A673 (cell line): Measurements from ENCODE around the gene PRR35. TPM values are rescaled to one million over a fixed set of nuclear protein-coding genes. Genes with fewer than 3 reads are reported as not detected.

ENCODE experiments used
- BruUV-seq: library from RNA; stranded (reverse); fragments of 400-500 nt; replicated peaks from 2 replicates; lab custom pipeline; 2021; lab: Mats Ljungman, UMichigan
- CTCF ChIA-PET: fragments of 300-600 bp; sonication (Branson Sonifier 250); formaldehyde crosslinking; loops from one replicate; lab custom pipeline; 2022; ENCODE audit warnings: antibody characterized with exemption; lab: Charles Lee
- POLR2A ChIA-PET: fragments of 300-600 bp; sonication (Branson Sonifier 250); formaldehyde crosslinking; loops from one replicate; lab custom pipeline; 2022; ENCODE audit warnings: antibody characterized with exemption; ENCODE audit not compliant: low non-redundant PET; lab: Charles Lee
- DNase-seq: peaks from one replicate; pipeline ENCODE4 v3.0.0-alpha.2; 2015; ENCODE audit warnings: low spot score
- H3K27ac ChIP-seq: fragments of 200-600 bp; sonication (generic); 2 replicates; pipeline ENCODE4 v1.5.1; 2016; ENCODE audit warnings: mixed run types, low read depth, mild to moderate bottlenecking, mixed read lengths, antibody characterized with exemption, low read length; ENCODE audit not compliant: poor library complexity, severe bottlenecking
- H3K27me3 ChIP-seq: fragments of 200-600 bp; sonication (generic); replicated peaks from 2 replicates; pipeline ENCODE4 v1.6.1; 2017; ENCODE audit warnings: mixed run types, low read depth, mild to moderate bottlenecking, mixed read lengths, antibody characterized with exemption, low read length; ENCODE audit not compliant: insufficient read depth, poor library complexity
- H3K36me3 ChIP-seq: fragments of 200-600 bp; sonication (generic); 2 replicates; pipeline ENCODE4 v1.6.1; 2016; ENCODE audit warnings: mixed run types, mild to moderate bottlenecking, mixed read lengths, antibody characterized with exemption, low read length; ENCODE audit not compliant: insufficient read depth, poor library complexity, severe bottlenecking
- H3K4me1 ChIP-seq: fragments of 200-600 bp; sonication (generic); 2 replicates; pipeline ENCODE4 v1.6.1; 2017; ENCODE audit warnings: mixed run types, mild to moderate bottlenecking, mixed read lengths, antibody characterized with exemption, low read length; ENCODE audit not compliant: insufficient read depth, poor library complexity, severe bottlenecking
- H3K4me3 ChIP-seq: fragments of 200-600 bp; sonication (generic); 2 replicates; pipeline ENCODE4 v1.5.1; 2016; ENCODE audit warnings: low read depth, mixed run types, mild to moderate bottlenecking, mixed read lengths, low read length; ENCODE audit not compliant: poor library complexity, severe bottlenecking
- H3K9me3 ChIP-seq: fragments of 200-600 bp; sonication (generic); 2 replicates; pipeline ENCODE4 v1.6.1; 2016; ENCODE audit warnings: mixed run types, low read depth, mild to moderate bottlenecking, mixed read lengths, antibody characterized with exemption, low read length; ENCODE audit not compliant: poor library complexity, severe bottlenecking
- CTCF ChIP-seq: fragments of 300-800, 200-600 bp; sonication (generic); conservative IDR thresholded peaks from 2 replicates; pipeline ENCODE4 v1.5.1; 2017; ENCODE audit warnings: low read depth, mild to moderate bottlenecking, antibody characterized with exemption, low read length, moderate library complexity, mixed read lengths
- EZH2 ChIP-seq: fragments of 200-600 bp; sonication (generic); IDR thresholded peaks from 2 replicates; pipeline ENCODE4 v1.6.1; 2017; ENCODE audit warnings: borderline replicate concordance, low read depth, mild to moderate bottlenecking, mixed read lengths, antibody characterized with exemption, low read length; ENCODE audit not compliant: poor library complexity, severe bottlenecking
- intact Hi-C: fragments of 100-400 bp; cut with micrococcal nuclease; formaldehyde crosslinking; loops from one replicate; pipeline ENCODE4 v1.10.0; 2022; ENCODE audit not compliant: unreplicated experiment
- total RNA-seq: library from RNA; stranded (reverse); gene quantifications from 2 replicates; pipeline ENCODE4 v1.2.3, GENCODE V29; 2021

The PRR35 gene
- total RNA-seq, 1 experiment from 2014 or later = not detected

GRCh38 chr16:561957-562938 is 2.1 kb downstream of the PRR35 start:
- BruUV-seq = no TSS peak

GRCh38 chr16:563072-563644 is 3.0 kb downstream of the PRR35 start:
- ChIA-PET POLR2A (no interaction called here), CTCF (no interaction called here)
- DNase-seq = no peak
- BruUV-seq = no TSS peak
- peaks cover 45% of the 10 kb centered on the region for H3K27me3 ChIP-seq
- no peaks in the 10 kb centered on the region for H3K36me3 ChIP-seq
- H3K9me3 ChIP-seq = no peaks in the 10 kb centered on the region
- peaks cover 11% of the 10 kb centered on the region for H3K4me1 ChIP-seq
- H3K27ac ChIP-seq = no peak overlapping the region
- TF ChIP-seq EZH2 (no peak), CTCF (no peak)
- H3K4me3 ChIP-seq = no peak overlapping the region
- intact Hi-C loops = no loop called here

More at GRCh38 chr16:561957-562938, 2.1 kb downstream of the PRR35 start:
- Histone ChIP-seq H3K4me1 (peaks cover 11% of the 10 kb centered on the region), H3K9me3 (no peaks in the 10 kb centered on the region), H3K27me3 (peaks cover 45% of the 10 kb centered on the region), H3K36me3 (no peaks in the 10 kb centered on the region), H3K4me3 (no peak overlapping the region), H3K27ac (no peak overlapping the region)
- no peak for TF ChIP-seq CTCF
- TF ChIP-seq EZH2 = no peak
- CTCF ChIA-PET = no interaction called here
- intact Hi-C loops = no loop called here
- POLR2A ChIA-PET = no interaction called here
- DNase-seq = no peak

GRCh38 chr16:564690-565418 is 4.7 kb downstream of the PRR35 start:
- Histone ChIP-seq H3K4me3 (no peak overlapping the region), H3K4me1 (peaks cover 11% of the 10 kb centered on the region), H3K36me3 (no peaks in the 10 kb centered on the region), H3K27me3 (peaks cover 28% of the 10 kb centered on the region), H3K27ac (no peak overlapping the region), H3K9me3 (no peaks in the 10 kb centered on the region)
- ChIA-PET POLR2A (no interaction called here), CTCF (no interaction called here)
- TF ChIP-seq EZH2 (no peak), CTCF (no peak)
- intact Hi-C loops = no loop called here
- BruUV-seq = no TSS peak
- DNase-seq = no peak
